Measurements from ENCODE around the gene FUT8.

The FUT8 gene

DNA sequence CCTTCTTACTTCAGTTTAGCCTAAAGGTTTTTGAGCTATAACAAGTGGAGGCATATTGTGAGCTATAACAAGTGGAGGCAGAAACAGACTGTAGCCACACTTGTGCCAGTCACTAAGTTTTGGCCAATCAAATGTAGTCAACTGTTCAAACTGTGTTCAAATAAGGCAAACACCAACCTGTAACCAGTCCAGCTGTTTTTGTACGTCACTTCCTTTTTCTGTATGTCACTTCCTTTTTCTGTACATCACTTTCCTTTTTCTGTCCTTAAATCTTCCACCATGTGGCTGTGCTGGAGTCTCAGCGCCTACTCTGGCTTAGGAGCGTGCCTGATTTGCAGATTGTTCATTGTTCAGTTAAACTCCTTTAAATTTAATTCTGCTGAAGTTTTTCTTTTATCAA lies 79.7 kb downstream of the FUT8 start:
- no peak for DNase-seq (ENCODE audit: low read depth in 2 of 2)

- DNase-seq (ENCODE audit: low read depth in 2 of 2), result no peak
Observed at GRCh38 chr14:65495196-65495595, 82.7 kb downstream of the FUT8 start.

GRCh38 chr14:65496178-65496993 lies 83.9 kb downstream of the FUT8 start:
- DNase-seq (ENCODE audit: low read depth in 2 of 2), result no peak

- DNase-seq (ENCODE audit: low read depth in 2 of 2), result no peak
Observed at GRCh38 chr14:65499138-65499537, 86.6 kb downstream of the FUT8 start.

DNA sequence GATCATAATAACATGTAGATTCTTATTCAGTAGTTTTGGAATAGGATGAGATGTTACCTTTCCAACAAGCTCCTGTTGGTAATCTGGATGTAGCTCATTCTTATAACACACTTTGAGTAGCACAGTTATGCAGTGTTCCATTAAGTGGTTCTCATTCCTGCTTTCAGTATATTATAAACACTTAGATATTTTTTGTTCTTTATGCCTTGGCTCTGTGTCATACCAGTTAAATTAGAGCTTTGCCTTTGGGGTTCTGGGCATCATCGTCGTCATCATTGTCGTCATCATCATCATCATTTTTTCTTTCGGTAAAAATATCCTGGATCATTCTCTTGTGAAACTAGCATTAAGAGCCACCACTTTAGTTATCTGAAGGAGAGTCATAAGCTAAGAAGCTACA lies 87.5 kb downstream of the FUT8 start:
- no peak for DNase-seq (ENCODE audit: low read depth in 2 of 2)

DNA sequence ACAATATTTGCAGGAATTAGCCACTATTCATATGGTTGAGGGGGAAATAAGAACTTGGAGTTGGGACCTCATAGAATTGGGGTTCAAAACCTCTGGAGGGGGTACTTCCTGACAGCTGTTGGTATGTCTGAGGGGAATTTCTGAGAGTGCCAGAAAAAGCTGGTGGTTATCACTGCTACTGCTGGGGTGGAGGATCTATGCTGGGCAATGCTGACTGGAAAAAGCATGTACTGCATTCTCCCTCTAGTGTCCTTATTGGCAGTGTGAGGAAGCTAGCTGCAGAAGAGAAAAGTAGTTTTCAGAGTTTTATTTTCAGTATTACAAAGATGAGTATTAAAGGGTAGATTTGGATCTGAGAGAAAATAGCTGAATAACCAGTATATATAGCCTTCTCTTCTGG lies 88.8 kb downstream of the FUT8 start:
- DNase-seq (ENCODE audit: low read depth in 2 of 2), result no peak

GRCh38 chr14:65502676-65503124 lies 90.2 kb downstream of the FUT8 start:
- DNase-seq (ENCODE audit: low read depth in 2 of 2), result no peak

GRCh38 chr14:65503771-65504170 lies 91.2 kb downstream of the FUT8 start:
- DNase-seq (ENCODE audit: low read depth in 2 of 2), result no peak

- DNase-seq (ENCODE audit: low read depth in 2 of 2), result no peak
Observed at GRCh38 chr14:65506801-65507200, 94.3 kb downstream of the FUT8 start.

- no peak for DNase-seq (ENCODE audit: low read depth in 2 of 2)
Observed at GRCh38 chr14:65509842-65510241, 97.3 kb downstream of the FUT8 start.

DNA sequence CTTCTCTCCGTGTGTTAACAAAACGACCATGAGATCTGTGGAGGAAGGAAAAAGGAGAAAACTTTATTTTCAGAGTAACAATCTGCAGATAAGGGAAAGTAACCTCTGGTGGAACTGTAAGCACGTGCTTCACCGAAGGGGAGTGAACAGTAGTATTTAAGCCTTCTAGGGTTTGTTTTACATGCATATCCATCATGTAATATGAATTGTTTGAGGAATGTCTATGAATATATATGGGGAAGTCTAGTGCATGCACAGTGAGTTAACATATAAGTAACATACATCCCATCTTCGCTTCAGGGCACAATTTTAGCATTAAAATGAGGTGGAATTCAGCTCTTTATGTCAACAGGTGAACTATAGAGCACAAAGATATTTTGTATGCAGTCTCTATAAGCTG lies 101.1 kb downstream of the FUT8 start:
- no peak for DNase-seq (ENCODE audit: low read depth in 2 of 2)

DNA sequence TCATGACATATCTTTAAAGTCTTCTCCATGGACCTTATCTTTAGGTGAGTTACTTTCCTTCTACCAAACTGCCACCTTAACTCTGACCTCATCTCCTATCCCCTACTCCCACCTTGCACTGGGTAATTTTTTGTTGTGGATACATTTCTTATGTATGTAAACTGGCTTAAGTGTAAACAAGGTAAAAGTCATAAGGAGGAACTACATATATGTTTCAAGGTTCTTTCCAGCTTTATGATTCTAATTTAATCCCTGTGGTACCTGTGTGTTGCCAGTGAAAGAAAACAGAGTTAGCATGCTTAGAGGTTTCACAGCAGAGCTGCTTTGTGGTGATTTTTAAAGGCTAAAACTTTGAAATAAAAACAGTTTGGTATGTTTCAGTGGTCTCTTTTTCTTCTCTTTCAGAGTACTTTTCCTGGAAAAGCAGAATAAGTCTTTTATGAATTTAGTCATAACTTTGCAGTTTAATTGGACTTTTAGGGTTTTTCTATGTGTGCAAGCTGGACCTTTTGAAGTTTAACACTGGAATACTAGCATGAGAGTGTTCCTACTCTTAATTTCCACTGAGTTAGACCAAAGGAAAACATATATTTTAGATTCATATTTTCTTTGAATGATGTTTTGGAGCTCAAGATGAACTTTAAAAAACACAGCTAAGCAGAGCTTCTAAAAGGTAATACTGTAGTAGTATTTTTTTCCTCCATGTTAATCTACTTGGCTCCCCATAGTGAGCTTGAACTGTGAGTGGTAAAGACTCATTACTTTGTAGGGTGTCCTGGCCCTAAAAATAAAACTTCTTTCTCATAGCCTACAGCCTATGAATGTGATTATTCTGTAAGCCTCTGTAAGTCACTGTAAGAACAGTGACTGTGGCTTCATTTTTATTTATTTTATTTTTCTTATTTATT lies 105.4 kb downstream of the FUT8 start:
- DNase-seq (ENCODE audit: low read depth in 2 of 2), result no peak

DNA sequence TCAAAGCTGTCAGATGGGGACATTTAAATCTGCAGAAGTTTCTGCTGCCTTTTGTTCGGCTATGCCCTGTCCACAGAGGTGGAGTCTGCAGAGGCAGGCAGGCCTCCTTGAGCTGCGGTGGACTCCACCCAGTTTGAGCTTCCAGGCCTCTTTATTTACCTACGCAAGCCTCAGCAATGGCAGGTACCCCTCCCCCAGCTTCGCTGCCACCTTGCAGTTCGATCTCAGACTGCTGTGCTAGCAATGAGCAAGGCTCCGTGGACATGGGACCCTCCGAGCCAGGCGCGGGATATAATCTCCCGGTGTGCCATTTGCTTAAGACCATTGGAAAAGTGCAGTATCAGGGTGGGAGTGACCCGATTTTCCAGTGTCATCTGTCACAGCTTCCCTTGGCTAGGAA lies 115.5 kb downstream of the FUT8 start:
- no peak for DNase-seq (ENCODE audit: low read depth in 2 of 2)

GRCh38 chr14:65531148-65531547 lies 118.6 kb downstream of the FUT8 start:
- no peak for DNase-seq (ENCODE audit: low read depth in 2 of 2)

- DNase-seq (ENCODE audit: low read depth in 2 of 2), result no peak
Observed at GRCh38 chr14:65533736-65534404, 121.3 kb downstream of the FUT8 start.

GRCh38 chr14:65536781-65537423 lies 124.4 kb downstream of the FUT8 start:
- DNase-seq (ENCODE audit: low read depth in 2 of 2), result no peak

DNA sequence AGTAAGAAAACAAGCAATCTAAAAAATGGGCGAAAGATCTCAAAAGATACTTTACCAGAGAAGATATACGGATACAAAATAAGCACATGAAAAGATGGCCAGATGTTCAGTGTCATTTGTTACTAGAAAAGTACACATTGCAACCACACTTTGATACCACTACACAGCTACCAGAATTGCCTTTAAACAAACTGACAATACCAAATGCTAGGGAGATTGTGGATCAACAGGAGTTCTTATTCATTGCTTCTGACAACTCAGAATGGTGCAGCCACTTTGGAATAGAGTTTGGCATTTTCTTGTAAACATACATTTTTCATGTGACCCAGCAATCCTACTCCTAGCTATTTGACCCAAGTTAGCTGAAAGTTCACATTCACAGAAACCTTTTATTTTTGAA lies 136.3 kb downstream of the FUT8 start:
- DNase-seq (ENCODE audit: low read depth in 2 of 2), result no peak

- no peak for DNase-seq (ENCODE audit: low read depth in 2 of 2)
Observed at GRCh38 chr14:65549429-65549828, 136.9 kb downstream of the FUT8 start.

GRCh38 chr14:65550779-65551643 lies 138.5 kb downstream of the FUT8 start:
- no peak for DNase-seq (ENCODE audit: low read depth in 2 of 2)

GRCh38 chr14:65552724-65553123 lies 140.2 kb downstream of the FUT8 start:
- DNase-seq (ENCODE audit: low read depth in 2 of 2), result no peak

- DNase-seq (ENCODE audit: low read depth in 2 of 2), result no peak
Observed at GRCh38 chr14:65554837-65555236, 142.3 kb downstream of the FUT8 start.

All from activated CD4-positive, alpha-beta T cell treated with anti-CD3 and anti-CD28 coated beads for 24 hours (primary cell).